Activated CD4-positive, alpha-beta T cell treated with anti-CD3 and anti-CD28 coated beads, Interleukin-2, amount 10 ng/mL, durations not matched to agents 24 days and 14 days (primary cell): Measurements from ENCODE around the gene CRKL. TPM values are rescaled to one million over a fixed set of nuclear protein-coding genes. Genes with fewer than 3 reads are reported as not detected.
"Not testable (repeated sequence)": the region's sequence is repeated elsewhere in the genome, so short reads cannot be mapped to it uniquely, and the experiment has no call there.

Experiments
- DNase-seq: peaks from one replicate; pipeline ENCODE4 v3.0.0; 2022
- H3K27ac Mint-ChIP-seq: one replicate; pipeline ENCODE4 v1.8.0; 2022; ENCODE audit warnings: mild to moderate bottlenecking, mixed read lengths
- H3K27me3 Mint-ChIP-seq: one replicate; pipeline ENCODE4 v1.8.0; 2022; ENCODE audit warnings: mixed read lengths
- H3K36me3 Mint-ChIP-seq: one replicate; pipeline ENCODE4 v1.8.0; 2022; ENCODE audit warnings: low read depth, mild to moderate bottlenecking, mixed read lengths
- H3K4me1 Mint-ChIP-seq: one replicate; pipeline ENCODE4 v1.8.0; 2021; ENCODE audit warnings: mixed read lengths
- H3K4me3 Mint-ChIP-seq: one replicate; pipeline ENCODE4 v1.8.0; 2022; ENCODE audit warnings: mild to moderate bottlenecking, moderate library complexity, mixed read lengths
- H3K9me3 Mint-ChIP-seq: one replicate; pipeline ENCODE4 v1.8.0; 2021; ENCODE audit warnings: mixed read lengths
- intact Hi-C: fragments of 100-400 bp; cut with micrococcal nuclease; formaldehyde crosslinking; loops from one replicate; pipeline ENCODE4 v1.15.1; 2023
- total RNA-seq: library from RNA; stranded (reverse); gene quantifications from 2 replicates; pipeline ENCODE4 v1.2.3, GENCODE V29; 2022

The CRKL gene
- total RNA-seq, 1 donor from 2014 or later, result 82.4 TPM

DNA sequence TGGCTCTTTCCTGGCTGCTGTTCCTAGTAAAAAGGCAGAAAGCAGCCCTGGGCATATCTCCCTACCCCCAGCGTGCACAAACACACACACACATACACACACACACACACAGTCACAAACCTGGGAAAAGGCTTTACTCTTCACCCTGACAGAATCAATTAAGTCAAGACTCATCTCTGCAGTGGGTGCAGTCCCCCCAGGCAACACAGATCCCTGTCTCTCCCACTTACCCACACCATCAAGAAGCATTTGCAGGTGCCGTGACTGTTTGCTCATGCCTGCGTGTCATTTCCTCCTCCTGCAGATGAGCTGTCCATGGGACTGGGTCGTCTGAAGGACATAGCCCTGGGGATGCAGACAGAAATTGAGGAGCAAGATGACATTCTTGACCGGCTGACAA lies 29.8 kb upstream of the CRKL start:
- Mint-ChIP-seq H3K27me3 (no peaks in the 10 kb centered on the region), H3K4me1 (no peaks in the 10 kb centered on the region), H3K36me3 (peaks cover 39% of the 10 kb centered on the region), H3K4me3 (no peak overlapping the region), H3K27ac (no peak overlapping the region), H3K9me3 (no peaks in the 10 kb centered on the region)
- no peak for DNase-seq
- intact Hi-C loops, result no loop called here

GRCh38 chr22:20889025-20889704 lies 28.0 kb upstream of the CRKL start:
- Mint-ChIP-seq H3K36me3 (peaks cover 31% of the 10 kb centered on the region), H3K9me3 (no peaks in the 10 kb centered on the region), H3K4me3 (no peak overlapping the region), H3K4me1 (no peaks in the 10 kb centered on the region), H3K27ac (no peak overlapping the region), H3K27me3 (no peaks in the 10 kb centered on the region)
- DNase-seq, result no peak
- intact Hi-C loops, result no loop called here

- Mint-ChIP-seq H3K27ac (no peak overlapping the region), H3K9me3 (no peaks in the 10 kb centered on the region), H3K27me3 (no peaks in the 10 kb centered on the region), H3K36me3 (peaks cover 27% of the 10 kb centered on the region), H3K4me1 (no peaks in the 10 kb centered on the region), H3K4me3 (no peak overlapping the region)
- no peak for DNase-seq
- intact Hi-C loops, result no loop called here
Observed at GRCh38 chr22:20889904-20890540, 27.2 kb upstream of the CRKL start.

DNA sequence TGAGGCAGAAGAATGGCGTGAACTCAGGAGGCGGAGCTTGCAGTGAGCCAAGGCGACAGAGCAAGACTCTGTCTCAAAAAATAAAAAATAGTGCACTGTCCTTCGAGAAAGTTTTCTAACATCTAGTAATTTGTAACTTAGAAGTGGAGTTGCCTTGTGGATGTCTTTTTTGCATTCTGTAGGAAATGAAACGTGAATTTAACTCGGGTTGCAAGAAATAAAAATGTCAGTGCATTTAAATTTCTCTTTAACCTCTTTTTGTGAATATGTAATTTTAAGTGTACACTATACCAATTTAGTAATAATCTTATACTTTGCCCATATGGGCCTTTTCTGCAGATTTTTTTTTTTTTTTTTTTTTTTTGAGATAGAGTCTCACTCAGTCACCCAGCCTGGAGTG lies 26.2 kb upstream of the CRKL start:
- Mint-ChIP-seq H3K27me3 (peaks cover 2% of the 10 kb centered on the region), H3K4me3 (no peak overlapping the region), H3K4me1 (no peaks in the 10 kb centered on the region), H3K36me3 (peaks cover 24% of the 10 kb centered on the region), H3K27ac (no peak overlapping the region), H3K9me3 (no peaks in the 10 kb centered on the region)
- intact Hi-C loops, result no loop called here
- DNase-seq, result no peak

- H3K4me1 Mint-ChIP-seq, H3K27ac Mint-ChIP-seq, intact Hi-C loops, H3K4me3 Mint-ChIP-seq, H3K9me3 Mint-ChIP-seq, H3K27me3 Mint-ChIP-seq, DNase-seq, H3K36me3 Mint-ChIP-seq: not testable (repeated sequence)
Observed at GRCh38 chr22:20897737-20898136, 19.5 kb upstream of the CRKL start.

DNA sequence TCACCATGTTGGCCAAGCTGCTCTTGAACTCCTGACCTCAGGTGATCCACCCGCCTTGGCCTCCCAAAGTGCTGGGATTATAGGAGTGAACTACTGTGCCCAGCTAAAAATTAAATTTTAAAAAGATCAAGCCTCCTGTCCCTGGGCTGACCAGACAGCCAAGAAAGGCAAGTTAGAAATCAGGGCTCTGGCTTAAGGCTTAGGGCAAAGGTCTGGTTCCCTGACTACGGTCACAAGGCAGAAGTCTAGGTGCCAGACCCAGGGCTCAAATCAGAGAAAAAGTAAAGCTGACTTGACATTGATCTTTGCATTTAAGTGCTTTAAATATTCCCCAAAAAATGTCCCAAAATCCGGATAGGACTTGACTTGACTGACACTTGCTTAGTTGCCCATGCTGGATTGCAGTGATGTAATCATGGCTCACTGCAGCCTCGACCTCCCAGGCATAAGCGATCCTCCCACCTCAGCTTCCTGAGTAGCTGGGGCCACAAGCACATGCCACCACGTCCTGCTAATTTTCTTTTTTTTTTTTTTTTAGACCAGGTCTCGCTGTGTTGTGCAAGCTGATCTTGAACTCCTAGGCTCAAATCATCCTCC lies 17.3 kb upstream of the CRKL start:
- no peak for DNase-seq
- Mint-ChIP-seq H3K4me1 (no peaks in the 10 kb centered on the region), H3K27ac (no peak overlapping the region), H3K27me3 (peaks cover 3% of the 10 kb centered on the region), H3K36me3 (no peaks in the 10 kb centered on the region), H3K9me3 (no peaks in the 10 kb centered on the region), H3K4me3 (no peak overlapping the region)
- intact Hi-C loops, result no loop called here

DNA sequence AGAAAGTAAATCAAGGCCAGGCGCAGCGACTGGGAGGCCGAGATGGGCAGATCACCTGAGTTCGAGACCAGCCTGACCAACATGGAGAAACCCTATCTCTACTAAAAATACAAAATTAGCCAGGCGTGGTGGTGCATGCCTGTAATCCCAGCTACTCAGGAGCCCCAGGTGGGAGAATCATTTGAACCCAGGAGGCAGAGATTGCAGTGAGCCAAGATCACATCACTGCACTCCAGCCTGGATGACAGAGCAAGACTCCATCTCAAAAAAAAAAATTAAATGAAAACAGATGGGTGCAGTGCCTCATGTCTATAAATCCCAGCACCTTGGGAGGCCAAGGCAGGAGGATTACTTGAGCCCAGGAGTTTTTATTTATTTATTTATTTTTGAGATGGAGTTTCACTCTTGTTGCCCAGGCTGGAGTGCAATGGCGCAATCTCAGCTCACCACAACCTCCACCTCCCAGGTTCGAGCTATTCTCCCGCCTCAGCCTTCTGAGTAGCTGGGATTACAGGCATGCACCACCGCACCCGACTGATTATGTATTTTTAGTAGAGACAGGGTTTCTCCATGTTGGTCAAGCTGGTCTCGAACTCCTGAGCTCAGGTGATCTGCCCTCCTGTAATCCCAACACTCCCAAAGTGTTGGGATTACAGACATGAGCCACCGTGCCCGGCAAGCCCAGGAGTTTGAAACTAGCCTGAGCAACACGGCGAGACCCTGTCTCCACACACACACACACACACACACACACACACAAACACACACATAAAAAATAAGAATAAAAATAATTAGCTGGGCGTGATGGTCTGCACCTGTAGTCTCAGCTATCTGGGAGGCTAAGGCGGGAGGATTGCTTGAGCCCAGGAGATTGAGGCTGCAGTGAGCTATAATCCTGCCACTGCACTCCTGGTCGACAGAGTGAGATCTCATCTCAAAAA lies 15.8 kb upstream of the CRKL start:
- H3K36me3 Mint-ChIP-seq, DNase-seq, intact Hi-C loops, H3K27ac Mint-ChIP-seq, H3K4me3 Mint-ChIP-seq, H3K9me3 Mint-ChIP-seq, H3K4me1 Mint-ChIP-seq: not testable (repeated sequence)
- peaks cover 12% of the 10 kb centered on the region for H3K27me3 Mint-ChIP-seq

- no peak overlapping the region for H3K4me3 Mint-ChIP-seq
- intact Hi-C loops, result no loop called here
- no peak for DNase-seq
- no peaks in the 10 kb centered on the region for H3K36me3 Mint-ChIP-seq
- H3K27ac Mint-ChIP-seq, result no peak overlapping the region
- H3K9me3 Mint-ChIP-seq, result no peaks in the 10 kb centered on the region
- peaks cover 17% of the 10 kb centered on the region for H3K27me3 Mint-ChIP-seq
- no peaks in the 10 kb centered on the region for H3K4me1 Mint-ChIP-seq
Observed at GRCh38 chr22:20903093-20903492, 14.1 kb upstream of the CRKL start.

- Mint-ChIP-seq H3K4me1 (no peaks in the 10 kb centered on the region), H3K27ac (no peak overlapping the region), H3K27me3 (peaks cover 17% of the 10 kb centered on the region), H3K36me3 (no peaks in the 10 kb centered on the region), H3K4me3 (no peak overlapping the region), H3K9me3 (no peaks in the 10 kb centered on the region)
- intact Hi-C loops, result no loop called here
- DNase-seq, result no peak
Observed at GRCh38 chr22:20904008-20904979, 12.9 kb upstream of the CRKL start.

DNA sequence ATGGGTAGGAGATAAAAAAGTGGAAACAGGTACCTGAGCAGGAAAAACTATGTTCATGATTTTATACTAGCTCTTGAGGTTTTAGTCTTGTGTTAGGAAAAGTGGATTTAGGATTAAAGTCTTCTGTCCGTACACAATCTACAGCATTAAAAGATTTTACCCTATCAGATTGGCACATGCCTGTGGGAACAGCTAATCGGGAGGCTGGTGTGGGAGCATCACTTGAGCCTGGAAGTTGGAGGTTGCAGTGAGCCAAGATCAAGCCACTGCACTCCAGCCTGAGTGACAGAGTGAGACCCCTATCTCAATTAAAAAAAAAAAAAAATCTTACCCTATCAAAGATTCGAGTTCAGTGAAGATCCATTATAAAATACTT lies 12.2 kb upstream of the CRKL start:
- no peak for DNase-seq
- Mint-ChIP-seq H3K27me3 (peaks cover 17% of the 10 kb centered on the region), H3K9me3 (no peaks in the 10 kb centered on the region), H3K27ac (no peak overlapping the region), H3K4me3 (no peak overlapping the region), H3K4me1 (peaks cover 2% of the 10 kb centered on the region), H3K36me3 (no peaks in the 10 kb centered on the region)
- intact Hi-C loops, result no loop called here

GRCh38 chr22:20905415-20906386 lies 11.5 kb upstream of the CRKL start:
- Mint-ChIP-seq H3K36me3 (no peaks in the 10 kb centered on the region), H3K4me1 (peaks cover 5% of the 10 kb centered on the region), H3K27ac (no peak overlapping the region), H3K4me3 (no peak overlapping the region), H3K9me3 (no peaks in the 10 kb centered on the region), H3K27me3 (peaks cover 17% of the 10 kb centered on the region)
- intact Hi-C loops, result no loop called here
- no peak for DNase-seq

DNA sequence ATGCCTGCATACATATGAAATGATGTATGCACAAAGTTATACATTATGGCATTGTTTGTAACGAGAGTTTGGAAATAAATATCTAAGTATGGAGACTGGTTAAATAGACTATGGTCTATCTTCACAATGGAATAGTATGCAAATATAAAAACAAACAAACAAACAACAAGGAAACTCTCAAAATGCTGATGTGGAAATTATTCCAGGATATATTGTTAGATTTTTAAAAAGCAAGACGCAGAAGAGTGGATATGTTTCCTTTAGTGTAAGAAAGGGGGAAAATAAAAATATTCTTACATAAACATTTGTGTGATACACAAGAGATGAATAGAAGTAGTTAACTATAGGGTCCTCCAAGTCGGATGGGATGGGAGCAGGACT lies 10.8 kb upstream of the CRKL start:
- Mint-ChIP-seq H3K27me3 (peaks cover 17% of the 10 kb centered on the region), H3K9me3 (no peaks in the 10 kb centered on the region), H3K4me3 (no peak overlapping the region), H3K27ac (no peak overlapping the region), H3K36me3 (no peaks in the 10 kb centered on the region), H3K4me1 (peaks cover 5% of the 10 kb centered on the region)
- intact Hi-C loops, result no loop called here
- DNase-seq, result no peak
